Measurements from ENCODE around the gene USP24.
A peak's percentile ranks its signal among the peaks of the same experiment; 100 is the strongest.

USP24 gene

GRCh38 chr1:55215194-55216021 is at the start of gene USP24:
Gene USP24 (minus strand): TSS chr1:55215364. CDS start chr1:55215113, 251 bp downstream.
- H3K9me3 ChIP-seq (ENCODE audit: control insufficient read depth, insufficient read depth, low read length): no peaks in the 10 kb centered on the region
- H3K36me3 ChIP-seq (ENCODE audit: control insufficient read depth, insufficient read depth, low read length): peaks cover 2% of the 10 kb centered on the region; the same call in 1 of the 2 replicates
- peak within 1 kb of the TSS; percentile 91 for H3K4me3 ChIP-seq (ENCODE audit: low read length)
- DNase-seq (ENCODE audit: low read depth, low spot score): no peak
- H3K4me1 ChIP-seq (ENCODE audit: control insufficient read depth, insufficient read depth, low read length): peaks cover 4% of the 10 kb centered on the region; the same call in 1 of the 2 replicates
- WGBS (ENCODE audit: insufficient coverage, insufficient read length): no CpG with 5 or more reads among the region's 96 CpGs
- no peak within 1 kb of the TSS for H3K27ac ChIP-seq (ENCODE audit: low read length)
- no peaks in the 10 kb centered on the region for H3K27me3 ChIP-seq (ENCODE audit: control insufficient read depth, insufficient read depth, low read length)

- H3K36me3 ChIP-seq (ENCODE audit: control insufficient read depth, insufficient read depth, low read length): no peaks in the 10 kb centered on the region
- no peaks in the 10 kb centered on the region; the same call in 1 of the 2 replicates for H3K27me3 ChIP-seq (ENCODE audit: control insufficient read depth, insufficient read depth, low read length)
- no peak overlapping the region for H3K4me3 ChIP-seq (ENCODE audit: low read length)
- H3K9me3 ChIP-seq (ENCODE audit: control insufficient read depth, insufficient read depth, low read length): no peaks in the 10 kb centered on the region
- H3K27ac ChIP-seq (ENCODE audit: low read length): no peak overlapping the region
- H3K4me1 ChIP-seq (ENCODE audit: control insufficient read depth, insufficient read depth, low read length): no peaks in the 10 kb centered on the region
- no CpG with 5 or more reads among the region's 1 CpG for WGBS (ENCODE audit: insufficient coverage, insufficient read length)
- no peak for DNase-seq (ENCODE audit: low read depth, low spot score)
Measured at GRCh38 chr1:55262822-55263221, 47.7 kb upstream of the USP24 start.

GRCh38 chr1:55259911-55260609 is 44.9 kb upstream of the USP24 start:
- WGBS (ENCODE audit: insufficient coverage, insufficient read length): no CpG with 5 or more reads among the region's 7 CpGs
- no peaks in the 10 kb centered on the region; the same call in 1 of the 2 replicates for H3K27me3 ChIP-seq (ENCODE audit: control insufficient read depth, insufficient read depth, low read length)
- no peak overlapping the region for H3K4me3 ChIP-seq (ENCODE audit: low read length)
- no peak overlapping the region for H3K27ac ChIP-seq (ENCODE audit: low read length)
- H3K36me3 ChIP-seq (ENCODE audit: control insufficient read depth, insufficient read depth, low read length): no peaks in the 10 kb centered on the region
- no peak for DNase-seq (ENCODE audit: low read depth, low spot score)
- H3K9me3 ChIP-seq (ENCODE audit: control insufficient read depth, insufficient read depth, low read length): no peaks in the 10 kb centered on the region
- no peaks in the 10 kb centered on the region for H3K4me1 ChIP-seq (ENCODE audit: control insufficient read depth, insufficient read depth, low read length)

- H3K9me3 ChIP-seq (ENCODE audit: control insufficient read depth, insufficient read depth, low read length): no peaks in the 10 kb centered on the region
- H3K27me3 ChIP-seq (ENCODE audit: control insufficient read depth, insufficient read depth, low read length): no peaks in the 10 kb centered on the region; the same call in 1 of the 2 replicates
- H3K4me3 ChIP-seq (ENCODE audit: low read length): no peak overlapping the region
- no peak for DNase-seq (ENCODE audit: low read depth, low spot score)
- H3K36me3 ChIP-seq (ENCODE audit: control insufficient read depth, insufficient read depth, low read length): no peaks in the 10 kb centered on the region
- no peaks in the 10 kb centered on the region for H3K4me1 ChIP-seq (ENCODE audit: control insufficient read depth, insufficient read depth, low read length)
- WGBS (ENCODE audit: insufficient coverage, insufficient read length): no CpG with 5 or more reads among the region's 3 CpGs
- no peak overlapping the region for H3K27ac ChIP-seq (ENCODE audit: low read length)
Measured at GRCh38 chr1:55257958-55258357, 42.8 kb upstream of the USP24 start.

GRCh38 chr1:55255901-55256300 is 40.7 kb upstream of the USP24 start:
- no peak for DNase-seq (ENCODE audit: low read depth, low spot score)
- H3K27ac ChIP-seq (ENCODE audit: low read length): no peak overlapping the region
- H3K27me3 ChIP-seq (ENCODE audit: control insufficient read depth, insufficient read depth, low read length): no peaks in the 10 kb centered on the region; the same call in 1 of the 2 replicates
- no peaks in the 10 kb centered on the region for H3K36me3 ChIP-seq (ENCODE audit: control insufficient read depth, insufficient read depth, low read length)
- WGBS (ENCODE audit: insufficient coverage, insufficient read length): no CpG with 5 or more reads among the region's 3 CpGs
- no peak overlapping the region for H3K4me3 ChIP-seq (ENCODE audit: low read length)
- H3K9me3 ChIP-seq (ENCODE audit: control insufficient read depth, insufficient read depth, low read length): no peaks in the 10 kb centered on the region
- H3K4me1 ChIP-seq (ENCODE audit: control insufficient read depth, insufficient read depth, low read length): no peaks in the 10 kb centered on the region

GRCh38 chr1:55252942-55253589 is 37.9 kb upstream of the USP24 start:
- Histone ChIP-seq H3K27ac (ENCODE audit: low read length) (no peak overlapping the region), H3K4me1 (ENCODE audit: control insufficient read depth, insufficient read depth, low read length) (no peaks in the 10 kb centered on the region), H3K36me3 (ENCODE audit: control insufficient read depth, insufficient read depth, low read length) (no peaks in the 10 kb centered on the region), H3K27me3 (ENCODE audit: control insufficient read depth, insufficient read depth, low read length) (no peaks in the 10 kb centered on the region), H3K9me3 (ENCODE audit: control insufficient read depth, insufficient read depth, low read length) (no peaks in the 10 kb centered on the region), H3K4me3 (ENCODE audit: low read length) (no peak overlapping the region)
- no peak for DNase-seq (ENCODE audit: low read depth, low spot score)
- no CpG with 5 or more reads among the region's 8 CpGs for WGBS (ENCODE audit: insufficient coverage, insufficient read length)

- no CpG with 5 or more reads among the region's 4 CpGs for WGBS (ENCODE audit: insufficient coverage, insufficient read length)
- Histone ChIP-seq H3K9me3 (ENCODE audit: control insufficient read depth, insufficient read depth, low read length) (no peaks in the 10 kb centered on the region), H3K27me3 (ENCODE audit: control insufficient read depth, insufficient read depth, low read length) (no peaks in the 10 kb centered on the region), H3K4me3 (ENCODE audit: low read length) (no peak overlapping the region), H3K4me1 (ENCODE audit: control insufficient read depth, insufficient read depth, low read length) (no peaks in the 10 kb centered on the region), H3K27ac (ENCODE audit: low read length) (no peak overlapping the region), H3K36me3 (ENCODE audit: control insufficient read depth, insufficient read depth, low read length) (no peaks in the 10 kb centered on the region)
- no peak for DNase-seq (ENCODE audit: low read depth, low spot score)
Measured at GRCh38 chr1:55250399-55251075, 35.4 kb upstream of the USP24 start.

- no peak overlapping the region for H3K27ac ChIP-seq (ENCODE audit: low read length)
- no peak for DNase-seq (ENCODE audit: low read depth, low spot score)
- no peaks in the 10 kb centered on the region for H3K9me3 ChIP-seq (ENCODE audit: control insufficient read depth, insufficient read depth, low read length)
- WGBS (ENCODE audit: insufficient coverage, insufficient read length): no CpG with 5 or more reads among the region's 7 CpGs
- no peaks in the 10 kb centered on the region for H3K4me1 ChIP-seq (ENCODE audit: control insufficient read depth, insufficient read depth, low read length)
- no peaks in the 10 kb centered on the region for H3K36me3 ChIP-seq (ENCODE audit: control insufficient read depth, insufficient read depth, low read length)
- H3K4me3 ChIP-seq (ENCODE audit: low read length): no peak overlapping the region
- no peaks in the 10 kb centered on the region for H3K27me3 ChIP-seq (ENCODE audit: control insufficient read depth, insufficient read depth, low read length)
Measured at GRCh38 chr1:55249646-55250398, 34.7 kb upstream of the USP24 start.

GRCh38 chr1:55246896-55247295 is 31.7 kb upstream of the USP24 start:
- Histone ChIP-seq H3K9me3 (ENCODE audit: control insufficient read depth, insufficient read depth, low read length) (no peaks in the 10 kb centered on the region), H3K27me3 (ENCODE audit: control insufficient read depth, insufficient read depth, low read length) (no peaks in the 10 kb centered on the region), H3K4me3 (ENCODE audit: low read length) (no peak overlapping the region), H3K4me1 (ENCODE audit: control insufficient read depth, insufficient read depth, low read length) (no peaks in the 10 kb centered on the region), H3K36me3 (ENCODE audit: control insufficient read depth, insufficient read depth, low read length) (no peaks in the 10 kb centered on the region), H3K27ac (ENCODE audit: low read length) (no peak overlapping the region)
- no CpG with 5 or more reads among the region's 2 CpGs for WGBS (ENCODE audit: insufficient coverage, insufficient read length)
- DNase-seq (ENCODE audit: low read depth, low spot score): no peak

Measured in iPS DF 6.9 (cell line).